ENCODE measurements around the gene TMPRSS9.
"Not testable (repeated sequence)": the region's sequence is repeated elsewhere in the genome, so short reads cannot be mapped to it uniquely, and the experiment has no call there.

The TMPRSS9 gene

GRCh38 chr19:2416321-2417097 is 56.4 kb downstream of the TMPRSS9 start:
- H3K4me3 ChIP-seq (ENCODE audit: low read depth, low read length) = no peak overlapping the region

GRCh38 chr19:2417436-2417835 is 57.4 kb downstream of the TMPRSS9 start:
- not testable (repeated sequence) for H3K4me3 ChIP-seq (ENCODE audit: low read depth, low read length)

GRCh38 chr19:2417881-2418406 is 57.9 kb downstream of the TMPRSS9 start:
- no peak overlapping the region for H3K4me3 ChIP-seq (ENCODE audit: low read depth, low read length)

- no peak overlapping the region for H3K4me3 ChIP-seq (ENCODE audit: low read depth, low read length)
Measured at GRCh38 chr19:2419754-2420153, 59.7 kb downstream of the TMPRSS9 start.

- no peak overlapping the region for H3K4me3 ChIP-seq (ENCODE audit: low read depth, low read length)
Measured at GRCh38 chr19:2420490-2420889, 60.4 kb downstream of the TMPRSS9 start.

GRCh38 chr19:2421581-2422306 is 61.7 kb downstream of the TMPRSS9 start:
- no peak overlapping the region for H3K4me3 ChIP-seq (ENCODE audit: low read depth, low read length)

- no peak overlapping the region for H3K4me3 ChIP-seq (ENCODE audit: low read depth, low read length)
Measured at GRCh38 chr19:2423071-2423914, 63.2 kb downstream of the TMPRSS9 start.

- H3K4me3 ChIP-seq (ENCODE audit: low read depth, low read length) = no peak overlapping the region
Measured at GRCh38 chr19:2423915-2424685, 64.0 kb downstream of the TMPRSS9 start.

- peak overlapping the region; percentile 47 for H3K4me3 ChIP-seq (ENCODE audit: low read depth, low read length)
Measured at GRCh38 chr19:2424686-2425621, 64.9 kb downstream of the TMPRSS9 start.

GRCh38 chr19:2425622-2426581 is 65.8 kb downstream of the TMPRSS9 start:
- peak overlapping the region; percentile 91 for H3K4me3 ChIP-seq (ENCODE audit: low read depth, low read length)

GRCh38 chr19:2426611-2427428 is 66.8 kb downstream of the TMPRSS9 start:
- peak overlapping the region; percentile 91 for H3K4me3 ChIP-seq (ENCODE audit: low read depth, low read length)

GRCh38 chr19:2427429-2428320 is 67.6 kb downstream of the TMPRSS9 start, which contains the start of gene TIMM13:
TIMM13 (minus strand) TSS chr19:2427586; CDS start chr19:2427533, 53 bp downstream.
- peak within 1 kb of the TSS; percentile 91 for H3K4me3 ChIP-seq (ENCODE audit: low read depth, low read length)

- H3K4me3 ChIP-seq (ENCODE audit: low read depth, low read length) = peak overlapping the region; percentile 4
Measured at GRCh38 chr19:2428321-2428690, 68.2 kb downstream of the TMPRSS9 start.

- no peak overlapping the region for H3K4me3 ChIP-seq (ENCODE audit: low read depth, low read length)
Measured at GRCh38 chr19:2428756-2429711, 69.0 kb downstream of the TMPRSS9 start.

- H3K4me3 ChIP-seq (ENCODE audit: low read depth, low read length) = no peak overlapping the region
Measured at GRCh38 chr19:2429917-2430535, 70.0 kb downstream of the TMPRSS9 start.

Data from iPS-11a (cell line).